ENCODE data around the gene TM7SF2. TPM values are rescaled to one million over a fixed set of nuclear protein-coding genes. Genes with fewer than 3 reads are reported as not detected.
A peak's percentile ranks its signal among the peaks of the same experiment; 100 is the strongest.

The TM7SF2 gene
- total and polyA plus RNA-seq, 2 of the 13 experiments (the other 11 are each of a cell fraction or from before 2014, with no cell fraction given): 56.0 to 66.9 TPM

DNA sequence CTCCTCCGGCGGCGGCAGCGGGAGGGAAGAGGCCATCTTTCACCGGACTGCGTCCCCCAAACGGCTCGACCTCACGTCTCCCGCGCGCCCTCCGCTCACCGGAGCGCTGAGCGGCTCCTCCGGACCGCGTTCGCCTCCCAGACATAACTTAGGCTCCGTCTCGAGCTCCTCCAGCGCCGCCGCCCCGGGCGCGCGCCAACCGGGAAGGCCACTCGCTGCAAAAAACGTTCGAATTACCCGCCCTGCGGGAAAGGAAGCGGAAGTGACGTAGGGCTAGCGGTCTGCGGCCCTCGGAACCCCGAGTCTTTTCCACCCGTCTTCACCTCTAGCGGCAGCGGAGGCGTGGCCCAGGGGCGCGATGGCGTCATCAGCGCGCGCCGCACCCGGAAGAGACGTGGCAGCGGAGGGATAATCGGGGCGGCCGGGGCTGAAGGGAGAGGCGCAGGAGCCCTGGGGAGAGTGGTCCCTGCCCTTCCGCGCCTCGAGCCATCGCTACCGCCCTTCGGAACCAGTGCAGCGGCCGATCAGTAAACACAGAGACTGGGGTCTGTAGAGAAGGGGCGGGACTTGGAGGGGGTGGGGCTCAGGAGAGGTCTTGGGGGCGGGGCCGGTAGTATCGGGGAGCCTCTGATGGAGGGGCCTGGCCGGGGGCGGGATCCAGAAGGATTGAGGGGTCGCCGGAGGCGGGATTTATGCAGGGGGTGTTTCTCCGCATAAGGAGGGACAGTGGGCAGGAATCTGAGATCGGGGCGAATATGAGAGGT, 27.7 kb upstream of the TM7SF2 start, which contains the start of the genes CDCA5 and ZFPL1 (continued):
- TF ChIP-seq HNF1A (IDR thresholded peaks at IDR 0.05; ENCODE audit: low read depth) (no peak), HNF1A (CRISPR knock-in tag; IDR thresholded peaks at IDR 0.05; ENCODE audit: borderline replicate concordance) (peak; percentile 69; the same call in 1 of the 2 replicates), ZNF7 (CRISPR knock-in tag; IDR thresholded peaks at IDR 0.05) (no peak), PPARG (CRISPR knock-in tag; conservative IDR thresholded peaks at IDR 0.05) (0 out of 2 replicates have a peak, but pooled peaks have one; percentile 32), REXO4 (CRISPR knock-in tag; IDR thresholded peaks at IDR 0.05; ENCODE audit: borderline replicate concordance) (no peak), MXD4 (CRISPR knock-in tag; IDR thresholded peaks at IDR 0.05) (peak; percentile 86), ZNF616 (CRISPR knock-in tag; IDR thresholded peaks at IDR 0.05; ENCODE audit: low read depth) (no peak), MYNN (CRISPR knock-in tag; IDR thresholded peaks at IDR 0.05; ENCODE audit: low read depth) (no peak), ZNF296 (CRISPR knock-in tag; conservative IDR thresholded peaks at IDR 0.05) (no peak), GABPA (IDR thresholded peaks at IDR 0.05; ENCODE audit: low read depth, low read length) (peak; percentile 94), GABPA (CRISPR knock-in tag; IDR thresholded peaks at IDR 0.05; ENCODE audit: low read depth) (peak; percentile 99), TRIM24 (CRISPR knock-in tag; IDR thresholded peaks at IDR 0.05) (no peak), TAF1 (CRISPR knock-in tag; IDR thresholded peaks at IDR 0.05) (peak; percentile 78), SRF (IDR thresholded peaks at IDR 0.05; ENCODE audit: low read depth, low read length) (peak; percentile 48; the same call in 1 of the 2 replicates), ZNF879 (CRISPR knock-in tag; IDR thresholded peaks at IDR 0.05) (no peak), ZNF703 (CRISPR knock-in tag; IDR thresholded peaks at IDR 0.05; ENCODE audit: borderline replicate concordance) (no peak), TGIF2 (CRISPR knock-in tag; IDR thresholded peaks at IDR 0.05) (peak; percentile 95)
- TF ChIP-seq, protein P1, sequence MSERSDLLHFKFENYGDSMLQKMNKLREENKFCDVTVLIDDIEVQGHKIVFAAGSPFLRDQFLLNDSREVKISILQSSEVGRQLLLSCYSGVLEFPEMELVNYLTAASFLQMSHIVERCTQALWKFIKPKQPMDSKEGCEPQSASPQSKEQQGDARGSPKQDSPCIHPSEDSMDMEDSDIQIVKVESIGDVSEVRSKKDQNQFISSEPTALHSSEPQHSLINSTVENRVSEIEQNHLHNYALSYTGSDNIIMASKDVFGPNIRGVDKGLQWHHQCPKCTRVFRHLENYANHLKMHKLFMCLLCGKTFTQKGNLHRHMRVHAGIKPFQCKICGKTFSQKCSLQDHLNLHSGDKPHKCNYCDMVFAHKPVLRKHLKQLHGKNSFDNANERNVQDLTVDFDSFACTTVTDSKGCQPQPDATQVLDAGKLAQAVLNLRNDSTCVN (CRISPR knock-in tag; IDR thresholded peaks at IDR 0.05; ENCODE audit: borderline replicate concordance): peak; percentile 56; the same call in 1 of the 2 replicates
- TF ChIP-seq, protein P2, sequence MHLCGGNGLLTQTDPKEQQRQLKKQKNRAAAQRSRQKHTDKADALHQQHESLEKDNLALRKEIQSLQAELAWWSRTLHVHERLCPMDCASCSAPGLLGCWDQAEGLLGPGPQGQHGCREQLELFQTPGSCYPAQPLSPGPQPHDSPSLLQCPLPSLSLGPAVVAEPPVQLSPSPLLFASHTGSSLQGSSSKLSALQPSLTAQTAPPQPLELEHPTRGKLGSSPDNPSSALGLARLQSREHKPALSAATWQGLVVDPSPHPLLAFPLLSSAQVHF (CRISPR knock-in tag; IDR thresholded peaks at IDR 0.05): peak; percentile 94
- TF ChIP-seq, protein P3, sequence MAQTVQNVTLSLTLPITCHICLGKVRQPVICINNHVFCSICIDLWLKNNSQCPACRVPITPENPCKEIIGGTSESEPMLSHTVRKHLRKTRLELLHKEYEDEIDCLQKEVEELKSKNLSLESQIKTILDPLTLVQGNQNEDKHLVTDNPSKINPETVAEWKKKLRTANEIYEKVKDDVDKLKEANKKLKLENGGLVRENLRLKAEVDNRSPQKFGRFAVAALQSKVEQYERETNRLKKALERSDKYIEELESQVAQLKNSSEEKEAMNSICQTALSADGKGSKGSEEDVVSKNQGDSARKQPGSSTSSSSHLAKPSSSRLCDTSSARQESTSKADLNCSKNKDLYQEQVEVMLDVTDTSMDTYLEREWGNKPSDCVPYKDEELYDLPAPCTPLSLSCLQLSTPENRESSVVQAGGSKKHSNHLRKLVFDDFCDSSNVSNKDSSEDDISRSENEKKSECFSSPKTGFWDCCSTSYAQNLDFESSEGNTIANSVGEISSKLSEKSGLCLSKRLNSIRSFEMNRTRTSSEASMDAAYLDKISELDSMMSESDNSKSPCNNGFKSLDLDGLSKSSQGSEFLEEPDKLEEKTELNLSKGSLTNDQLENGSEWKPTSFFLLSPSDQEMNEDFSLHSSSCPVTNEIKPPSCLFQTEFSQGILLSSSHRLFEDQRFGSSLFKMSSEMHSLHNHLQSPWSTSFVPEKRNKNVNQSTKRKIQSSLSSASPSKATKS (CRISPR knock-in tag; IDR thresholded peaks at IDR 0.05): no peak
- TF ChIP-seq, protein P4, sequence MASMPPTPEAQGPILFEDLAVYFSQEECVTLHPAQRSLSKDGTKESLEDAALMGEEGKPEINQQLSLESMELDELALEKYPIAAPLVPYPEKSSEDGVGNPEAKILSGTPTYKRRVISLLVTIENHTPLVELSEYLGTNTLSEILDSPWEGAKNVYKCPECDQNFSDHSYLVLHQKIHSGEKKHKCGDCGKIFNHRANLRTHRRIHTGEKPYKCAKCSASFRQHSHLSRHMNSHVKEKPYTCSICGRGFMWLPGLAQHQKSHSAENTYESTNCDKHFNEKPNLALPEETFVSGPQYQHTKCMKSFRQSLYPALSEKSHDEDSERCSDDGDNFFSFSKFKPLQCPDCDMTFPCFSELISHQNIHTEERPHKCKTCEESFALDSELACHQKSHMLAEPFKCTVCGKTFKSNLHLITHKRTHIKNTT (CRISPR knock-in tag; IDR thresholded peaks at IDR 0.05): no peak

All from HepG2 (cell line).